Measurements from ENCODE around the gene GALNT2. TPM values are rescaled to one million over a fixed set of nuclear protein-coding genes. Genes with fewer than 3 reads are reported as not detected.

GALNT2 gene
- total RNA-seq, 4 donors from 2014 or later: 41.7 to 56.4 (median 50.7) TPM

DNA sequence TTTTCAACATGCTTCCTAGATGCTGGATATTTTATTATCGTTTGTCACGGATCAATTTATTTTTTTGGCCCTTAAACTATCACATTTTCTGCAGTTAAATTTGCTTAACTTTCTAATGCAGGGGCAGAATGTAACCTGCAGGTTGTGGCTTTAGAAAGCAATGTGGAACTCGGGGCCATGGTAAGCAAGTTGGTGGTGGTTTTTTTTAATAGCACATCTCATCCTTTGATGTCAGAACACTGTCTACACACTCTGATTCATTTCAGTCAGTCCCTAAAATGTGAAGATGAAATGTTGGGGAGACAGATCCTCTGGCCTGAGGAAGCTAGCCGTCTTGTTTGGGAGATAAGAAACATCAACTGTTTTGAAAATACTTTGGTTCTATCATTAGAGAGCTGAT lies 89.5 kb downstream of the GALNT2 start:
- TF ChIP-seq, protein P1, sequence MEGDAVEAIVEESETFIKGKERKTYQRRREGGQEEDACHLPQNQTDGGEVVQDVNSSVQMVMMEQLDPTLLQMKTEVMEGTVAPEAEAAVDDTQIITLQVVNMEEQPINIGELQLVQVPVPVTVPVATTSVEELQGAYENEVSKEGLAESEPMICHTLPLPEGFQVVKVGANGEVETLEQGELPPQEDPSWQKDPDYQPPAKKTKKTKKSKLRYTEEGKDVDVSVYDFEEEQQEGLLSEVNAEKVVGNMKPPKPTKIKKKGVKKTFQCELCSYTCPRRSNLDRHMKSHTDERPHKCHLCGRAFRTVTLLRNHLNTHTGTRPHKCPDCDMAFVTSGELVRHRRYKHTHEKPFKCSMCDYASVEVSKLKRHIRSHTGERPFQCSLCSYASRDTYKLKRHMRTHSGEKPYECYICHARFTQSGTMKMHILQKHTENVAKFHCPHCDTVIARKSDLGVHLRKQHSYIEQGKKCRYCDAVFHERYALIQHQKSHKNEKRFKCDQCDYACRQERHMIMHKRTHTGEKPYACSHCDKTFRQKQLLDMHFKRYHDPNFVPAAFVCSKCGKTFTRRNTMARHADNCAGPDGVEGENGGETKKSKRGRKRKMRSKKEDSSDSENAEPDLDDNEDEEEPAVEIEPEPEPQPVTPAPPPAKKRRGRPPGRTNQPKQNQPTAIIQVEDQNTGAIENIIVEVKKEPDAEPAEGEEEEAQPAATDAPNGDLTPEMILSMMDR (IDR thresholded peaks at IDR 0.05; ENCODE audit: low read depth): no peak

DNA sequence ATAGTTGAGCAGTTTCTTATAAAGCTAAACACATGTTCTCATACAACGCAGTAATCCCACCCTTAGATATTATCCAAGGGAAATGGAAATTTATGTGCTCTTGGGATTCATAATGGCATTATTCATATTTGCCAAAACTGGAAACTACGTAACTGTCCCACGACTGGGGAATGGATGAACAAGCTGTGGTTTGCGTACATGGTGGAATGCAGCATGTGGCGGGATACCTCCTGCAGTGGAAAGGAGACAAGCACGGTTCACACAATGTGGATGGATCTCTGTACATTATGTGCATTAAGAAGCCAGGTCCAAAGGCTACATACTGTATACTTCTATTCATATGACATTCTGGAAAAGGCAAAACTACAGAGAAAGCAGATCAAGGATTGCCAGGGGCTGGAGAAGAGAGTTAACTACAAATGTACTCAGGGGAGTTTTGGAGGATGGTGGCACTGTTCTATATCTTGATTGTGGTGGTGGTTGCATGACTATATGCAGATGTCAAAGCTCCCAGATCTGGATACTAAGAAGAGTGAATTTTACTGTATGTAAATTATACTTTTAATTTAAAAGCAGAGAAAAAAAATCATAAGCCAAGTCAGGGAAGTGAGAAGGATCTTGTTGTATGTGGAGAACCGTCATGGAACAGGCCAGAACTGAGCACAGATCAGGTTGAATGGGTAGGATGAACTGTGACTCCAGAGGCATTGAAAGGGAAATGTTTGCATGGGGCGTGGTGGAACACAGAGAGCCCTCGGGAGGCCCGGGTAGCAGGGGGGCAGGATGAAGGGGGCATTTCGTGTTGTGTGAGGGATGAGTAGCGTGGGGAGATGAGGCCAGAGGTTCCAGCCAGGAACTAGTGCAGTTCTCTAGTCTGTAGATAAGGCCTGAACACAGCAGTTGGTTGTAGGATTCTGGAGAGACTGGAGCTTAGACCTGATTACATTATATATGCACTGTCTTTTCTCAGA lies 90.7 kb downstream of the GALNT2 start:
- TF ChIP-seq, protein P1 (IDR thresholded peaks at IDR 0.05; ENCODE audit: low read depth): no peak

DNA sequence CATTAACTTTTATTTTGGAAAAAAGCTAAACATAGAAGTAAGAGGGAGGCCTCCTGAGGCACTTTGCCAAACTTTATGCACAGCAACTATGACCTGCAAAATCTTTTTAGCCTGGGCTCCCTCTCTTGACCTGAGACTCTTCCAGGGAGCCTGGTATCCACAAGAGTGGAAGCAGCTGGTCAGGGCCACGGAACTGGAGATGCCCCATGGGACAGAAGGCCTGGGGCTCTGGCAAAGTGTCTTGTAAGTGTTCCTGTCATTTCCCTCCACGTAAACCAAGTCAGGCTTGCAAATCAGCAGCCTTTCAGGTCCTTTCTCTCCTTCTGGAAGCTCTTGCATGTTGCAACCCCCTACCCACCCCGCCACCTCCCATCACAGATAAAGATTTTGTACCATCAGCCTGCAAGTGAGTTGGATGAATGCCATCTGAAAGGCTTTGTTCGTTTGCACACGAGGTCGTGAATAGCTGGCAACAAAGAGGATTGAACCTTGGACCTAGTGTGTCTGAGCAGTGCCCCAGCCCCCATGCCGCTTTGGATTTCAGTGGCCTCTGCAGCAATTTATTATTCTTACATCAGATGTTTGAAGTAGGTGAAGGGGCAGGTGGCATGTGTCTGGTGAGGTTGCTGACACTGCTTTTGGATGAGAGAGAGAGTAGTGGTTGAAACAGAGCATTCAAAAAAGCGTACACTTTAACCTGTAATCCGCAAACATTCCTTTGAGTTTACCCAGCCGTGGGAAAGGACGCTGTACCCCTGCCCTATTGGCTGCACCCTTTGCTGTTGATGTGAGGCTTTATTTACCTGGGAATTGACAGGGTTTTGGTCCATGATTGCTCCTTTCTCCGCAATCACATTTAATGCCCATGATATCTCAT lies 91.6 kb downstream of the GALNT2 start:
- TF ChIP-seq, protein P1 (IDR thresholded peaks at IDR 0.05; ENCODE audit: low read depth): no peak

DNA sequence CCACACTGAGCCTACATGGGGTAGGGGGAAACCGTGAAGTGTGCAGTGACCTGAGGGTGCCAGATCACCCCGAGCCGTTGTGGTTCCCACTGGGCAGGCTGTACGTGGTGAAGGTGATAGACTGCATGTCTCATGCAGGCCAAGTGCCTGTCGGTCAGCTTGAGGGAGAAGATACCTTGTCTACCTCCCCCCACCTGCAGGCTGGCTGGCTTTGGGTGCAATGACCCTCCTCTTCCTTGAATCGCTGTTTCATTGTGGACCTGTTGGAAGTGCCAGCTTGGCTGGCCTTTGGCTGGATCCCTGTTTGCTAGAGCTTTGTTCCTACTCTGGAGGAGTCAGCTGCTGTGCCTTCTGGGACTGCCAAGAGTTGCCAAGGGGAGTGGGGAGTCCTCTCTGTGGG lies 92.5 kb downstream of the GALNT2 start:
- TF ChIP-seq, protein P1 (IDR thresholded peaks at IDR 0.05; ENCODE audit: low read depth): no peak

DNA sequence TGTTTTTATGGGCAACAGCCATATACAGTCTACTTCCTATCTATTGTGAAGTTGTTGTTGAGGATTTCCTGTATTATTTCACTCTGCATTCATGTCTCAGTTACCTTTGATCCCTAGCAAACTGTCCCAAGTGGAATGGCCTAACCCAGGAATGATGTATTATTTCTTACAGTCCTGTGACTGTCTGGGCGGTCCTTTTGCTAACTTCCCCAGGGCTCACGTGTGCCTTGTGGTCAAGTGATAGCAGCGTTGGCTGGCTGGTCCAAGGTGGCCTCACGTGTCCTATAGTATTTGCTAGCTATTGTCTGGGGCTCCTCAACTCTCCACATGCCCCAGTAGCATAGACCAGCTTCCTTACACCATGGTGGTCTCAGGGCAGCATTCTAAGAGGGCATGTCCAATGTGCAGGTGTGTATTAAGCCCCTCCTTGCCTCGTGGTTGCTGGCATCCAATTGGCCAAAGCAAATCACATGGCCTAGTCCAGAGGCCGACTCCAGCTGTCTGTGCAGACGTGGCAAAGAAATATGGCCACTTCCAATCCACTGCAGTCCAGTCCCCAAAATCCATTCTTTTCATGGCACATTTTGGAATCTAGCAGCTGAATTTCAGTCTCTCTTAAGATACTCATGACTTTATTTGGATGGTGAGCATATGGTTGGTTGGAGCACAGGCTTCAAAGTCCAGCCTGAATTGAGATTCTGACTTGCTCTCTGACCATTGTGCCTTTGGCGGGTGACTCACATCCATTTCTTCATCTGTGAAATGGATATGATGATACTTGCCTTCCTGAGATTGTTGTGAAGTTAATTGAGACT lies 94.1 kb downstream of the GALNT2 start:
- TF ChIP-seq, protein P1 (IDR thresholded peaks at IDR 0.05; ENCODE audit: low read depth): no peak

DNA sequence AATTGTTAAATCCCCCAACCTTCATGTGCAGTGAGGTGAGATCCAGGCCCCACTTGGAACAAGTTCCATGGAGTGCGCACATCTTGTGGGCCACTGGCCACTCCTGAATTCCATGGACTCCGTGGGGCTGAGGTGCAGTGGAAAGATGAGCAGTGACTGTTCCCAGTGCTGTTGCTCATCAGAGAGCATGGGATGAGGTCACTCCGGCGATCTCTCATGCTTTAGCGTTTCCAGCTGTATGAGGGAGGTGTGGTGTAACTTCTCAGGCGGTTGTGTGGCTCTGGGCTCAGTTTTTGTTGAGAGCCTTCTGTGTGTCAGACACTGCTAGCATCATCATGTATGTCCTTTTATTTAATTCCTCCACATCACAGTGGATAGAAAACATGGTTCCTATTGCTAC lies 96.2 kb downstream of the GALNT2 start:
- TF ChIP-seq, protein P1 (IDR thresholded peaks at IDR 0.05; ENCODE audit: low read depth): no peak

Measured in subcutaneous adipose tissue (tissue), 4 donors.